GM19452 (cell line): Measurements from ENCODE around the gene CLDN18.

Source experiments
- ATAC-seq: cut with Tn5 transposase; IDR thresholded peaks from one replicate; pipeline ENCODE4 v1.9.1; 2021; ENCODE audit not compliant: unreplicated experiment

The CLDN18 gene

DNA sequence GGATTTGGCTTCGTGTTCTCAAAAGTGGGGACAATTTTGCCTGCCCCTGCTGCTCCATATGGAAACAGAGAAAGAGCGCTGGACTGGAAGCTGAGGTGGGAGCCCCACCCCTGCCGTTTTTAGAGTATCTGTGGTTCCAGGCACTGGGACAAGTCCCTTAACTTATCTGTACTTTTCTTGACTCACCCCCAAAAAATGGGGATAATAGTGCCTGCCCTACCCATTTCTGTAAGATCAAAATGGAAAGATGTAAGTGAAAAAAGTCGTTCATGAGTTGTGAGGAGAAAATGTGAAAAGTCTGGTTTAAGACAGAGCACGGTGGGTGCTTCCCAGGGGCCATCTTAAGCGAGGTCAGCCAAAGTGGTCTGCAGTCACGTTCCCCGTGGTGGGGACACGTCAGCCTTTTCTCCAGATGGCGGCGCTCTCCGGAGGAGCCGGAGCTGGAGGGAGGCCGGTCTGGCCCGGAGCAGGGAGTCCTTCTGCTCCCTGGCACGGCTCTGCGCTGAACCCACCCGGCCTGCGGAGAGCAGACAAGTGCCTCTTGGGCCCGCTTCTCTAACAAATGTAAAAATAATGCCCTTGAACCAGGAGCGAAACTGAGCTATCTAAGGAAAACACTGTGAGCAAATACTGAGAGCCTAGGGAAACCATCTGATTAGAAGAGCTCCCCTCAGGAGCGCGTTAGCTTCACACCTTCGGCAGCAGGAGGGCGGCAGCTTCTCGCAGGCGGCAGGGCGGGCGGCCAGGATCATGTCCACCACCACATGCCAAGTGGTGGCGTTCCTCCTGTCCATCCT lies at the start of gene CLDN18:
CLDN18 (plus strand) TSS at position 690 of the 797 bp plus-strand sequence; CDS start at position 751, 61 bp downstream.
- ATAC-seq, result no peak

DNA sequence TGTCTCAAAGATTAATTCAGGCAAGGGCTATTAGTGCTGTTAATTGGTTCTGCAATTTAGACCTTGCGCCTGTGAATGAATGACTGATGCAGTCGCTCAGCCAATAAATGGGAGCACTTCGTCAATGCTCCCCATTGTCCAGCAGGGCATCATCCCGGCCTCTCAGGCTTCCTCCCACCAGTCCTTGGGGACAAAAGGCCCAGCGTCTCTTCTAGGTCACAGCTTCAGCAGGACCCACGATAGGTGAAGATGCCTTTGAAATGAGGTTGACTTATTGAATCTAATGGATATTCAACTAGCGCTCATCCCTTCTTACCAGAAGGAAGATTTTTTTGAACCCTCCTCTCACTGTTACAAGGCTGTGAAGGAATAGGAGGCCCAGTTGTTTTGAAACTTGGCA lies 47.7 kb upstream of the CLDN18 start:
- ATAC-seq, result no peak

DNA sequence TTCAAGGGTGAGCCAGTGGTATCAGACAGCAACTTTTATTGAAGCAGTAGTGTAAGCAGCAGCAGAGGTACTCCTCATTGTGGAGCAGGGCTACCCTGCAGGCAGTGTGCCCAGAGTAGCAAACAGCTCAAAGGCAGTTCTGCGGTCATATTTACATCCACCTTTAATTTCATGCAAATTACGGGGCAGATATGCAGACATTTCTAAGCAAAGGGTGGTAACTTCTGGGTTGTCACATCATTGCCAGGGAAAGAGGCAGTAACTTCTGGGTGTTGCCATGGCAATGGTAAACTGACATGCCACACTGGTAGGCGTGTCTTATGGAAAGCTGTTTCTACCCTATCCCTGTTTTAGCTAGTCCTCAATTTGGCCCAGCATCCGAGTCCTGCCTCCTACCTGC lies 46.5 kb upstream of the CLDN18 start:
- ATAC-seq, result no peak

DNA sequence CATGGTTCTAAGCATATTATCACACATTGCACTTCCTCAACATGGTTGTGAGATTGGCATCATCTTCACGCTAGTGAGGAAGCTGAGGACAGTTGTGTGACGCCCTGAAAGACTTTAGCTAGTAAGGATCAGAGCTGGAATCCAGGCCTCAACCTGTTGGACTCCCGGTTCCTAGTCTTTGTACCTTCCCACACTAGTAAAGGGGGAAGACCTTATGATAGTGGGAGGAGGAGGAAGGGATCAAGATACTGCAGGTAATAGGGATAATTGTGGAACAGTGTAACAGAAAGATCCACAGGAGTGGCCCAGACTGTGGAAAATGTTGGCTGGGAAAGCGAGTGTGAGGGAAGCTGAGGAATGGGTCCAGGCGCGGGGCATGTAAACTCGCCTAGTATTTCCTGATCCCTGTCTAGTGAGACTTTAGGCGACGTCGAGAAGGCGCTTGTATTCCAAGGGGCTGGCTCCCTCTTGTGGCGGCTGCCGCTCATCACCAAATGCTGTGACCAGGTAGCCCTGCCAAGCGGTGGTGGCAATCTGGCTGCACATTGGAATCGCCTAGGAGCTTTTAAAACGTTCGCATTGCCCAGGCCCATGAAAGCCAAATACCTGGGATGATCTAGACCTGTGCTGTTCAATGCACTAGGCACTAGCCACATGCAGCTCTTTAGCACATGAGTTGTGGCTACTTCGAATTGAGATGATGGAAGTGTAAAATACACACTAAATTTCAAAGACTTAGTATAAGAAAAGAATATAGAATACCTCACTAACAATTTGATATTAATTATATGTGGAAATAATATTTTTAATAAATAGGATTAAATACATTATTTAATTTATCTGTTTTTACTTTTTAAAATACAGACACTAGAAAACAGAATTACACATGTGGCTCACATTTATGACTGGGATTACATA lies 38.8 kb upstream of the CLDN18 start:
- ATAC-seq, result peak; percentile 93

GRCh38 chr3:137972396-137972795 lies 37.6 kb upstream of the CLDN18 start:
- no peak for ATAC-seq

GRCh38 chr3:137978328-137978727 lies 31.6 kb upstream of the CLDN18 start:
- no peak for ATAC-seq

DNA sequence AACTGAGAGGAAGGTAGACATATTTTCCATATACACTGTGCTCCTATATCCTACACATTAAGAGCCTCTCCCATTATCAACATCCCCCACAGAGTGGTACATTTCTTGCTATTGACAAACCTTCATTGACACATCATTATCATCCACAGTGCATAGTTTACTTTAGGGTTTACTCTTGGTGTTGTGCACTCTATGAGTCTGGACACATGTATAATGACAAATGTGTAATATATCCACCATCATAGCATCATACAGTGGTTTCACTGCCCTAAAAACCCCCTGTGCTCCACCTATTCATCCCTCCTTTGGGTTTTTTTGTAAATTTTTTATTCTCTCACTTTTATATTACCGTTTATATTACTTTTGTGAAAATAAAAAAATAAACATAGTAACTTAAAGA lies 22.2 kb upstream of the CLDN18 start:
- ATAC-seq, result peak; percentile 25

DNA sequence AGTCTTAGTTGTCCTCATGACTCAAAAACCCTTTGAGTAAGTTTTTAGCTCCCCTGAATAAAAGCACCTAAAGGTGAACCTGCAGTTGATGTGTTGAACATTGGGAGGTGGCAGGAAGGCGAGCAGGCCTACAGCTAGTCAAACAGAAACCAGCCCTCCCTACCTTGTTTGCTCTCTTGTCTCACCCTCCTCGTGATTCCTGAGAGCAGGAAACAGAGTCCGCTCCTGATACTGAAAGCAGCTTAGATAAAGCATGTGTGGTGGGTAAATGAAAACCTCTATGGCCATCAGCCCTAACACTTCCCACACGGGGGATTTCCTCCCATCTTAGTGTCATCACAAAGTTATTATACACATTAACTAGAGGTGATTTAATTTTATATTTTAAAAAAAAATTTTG lies 21.8 kb upstream of the CLDN18 start:
- ATAC-seq, result peak; percentile 79

DNA sequence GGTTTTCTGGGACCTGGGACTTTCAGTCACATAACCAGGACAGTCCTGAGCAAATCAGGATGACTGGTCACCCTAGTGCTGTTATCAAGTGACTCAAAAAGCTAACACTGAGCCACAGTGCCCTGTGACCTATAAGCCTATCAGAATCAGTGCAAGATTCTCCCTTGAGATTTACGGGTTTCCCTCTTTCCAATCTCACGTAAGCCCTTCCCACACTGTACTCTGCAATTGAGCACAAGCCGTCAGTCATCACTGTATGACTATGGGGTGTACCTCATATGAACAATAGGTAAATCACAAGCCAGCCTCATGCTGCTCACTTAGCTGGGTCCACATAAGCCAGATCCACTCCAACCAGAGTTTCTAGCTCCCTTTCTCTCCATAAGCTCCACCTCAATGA lies 21.0 kb upstream of the CLDN18 start:
- peak; percentile 68 for ATAC-seq

GRCh38 chr3:137990427-137990826 lies 19.5 kb upstream of the CLDN18 start:
- no peak for ATAC-seq

GRCh38 chr3:137992592-137992991 lies 17.4 kb upstream of the CLDN18 start:
- ATAC-seq, result no peak

DNA sequence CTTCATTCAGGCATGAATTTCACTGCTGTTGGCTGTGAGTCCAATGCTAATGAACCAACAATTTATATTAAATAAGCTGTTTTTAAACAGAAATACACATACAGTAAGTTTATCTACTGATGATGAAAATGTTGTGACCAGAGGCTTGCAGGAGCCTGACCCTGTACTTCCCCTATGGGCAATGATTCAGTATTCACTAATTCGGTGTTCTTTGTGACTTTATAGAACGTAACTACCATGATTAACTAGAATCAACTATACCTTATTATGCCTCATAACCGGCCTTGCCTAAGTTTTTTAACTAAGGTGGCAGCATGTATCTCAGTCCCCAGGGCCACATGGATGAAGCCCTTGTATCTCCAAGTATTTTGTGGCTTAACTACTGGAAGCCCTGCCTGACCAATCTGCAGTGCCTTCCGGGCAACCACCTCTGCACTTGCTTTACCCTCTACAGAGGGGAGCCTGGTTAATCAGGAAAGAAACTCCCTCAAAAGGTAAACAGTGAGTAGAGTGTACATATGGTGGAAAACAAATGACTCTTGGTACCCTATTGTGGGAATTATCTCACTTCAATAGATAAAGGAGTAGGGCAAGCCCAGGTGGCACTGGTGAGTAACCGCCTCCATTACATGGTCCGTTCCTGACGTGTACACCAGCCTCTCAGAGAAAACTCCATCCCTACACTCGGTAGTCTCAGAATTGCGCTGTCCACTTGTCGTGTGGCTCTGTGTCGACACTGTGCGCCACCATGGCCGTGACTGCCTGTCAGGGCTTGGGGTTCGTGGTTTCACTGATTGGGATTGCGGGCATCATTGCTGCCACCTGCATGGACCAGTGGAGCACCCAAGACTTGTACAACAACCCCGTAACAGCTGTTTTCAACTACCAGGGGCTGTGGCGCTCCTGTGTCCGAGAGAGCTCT lies 11.6 kb upstream of the CLDN18 start:
- ATAC-seq, result no peak

DNA sequence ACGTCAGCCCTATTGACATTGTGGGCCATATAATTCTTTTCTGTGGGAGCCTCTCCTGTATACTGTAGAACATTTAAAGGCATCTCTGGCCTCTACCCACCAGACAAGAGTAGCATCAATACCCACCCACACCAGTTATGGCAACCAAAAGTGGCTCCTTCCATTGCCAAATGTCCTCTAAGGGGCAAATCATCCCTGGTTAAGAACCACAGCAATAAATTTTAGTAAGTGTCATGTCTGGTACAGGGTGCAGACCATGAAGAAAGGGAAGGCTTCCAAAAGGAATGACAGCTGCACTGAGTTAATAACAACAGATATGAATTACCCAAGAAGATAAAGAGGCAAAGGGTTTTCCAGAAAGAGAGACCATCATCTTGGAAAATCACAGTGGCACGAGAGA lies 6.9 kb upstream of the CLDN18 start:
- no peak for ATAC-seq

GRCh38 chr3:138005627-138006026 lies 4.3 kb upstream of the CLDN18 start:
- ATAC-seq, result no peak

DNA sequence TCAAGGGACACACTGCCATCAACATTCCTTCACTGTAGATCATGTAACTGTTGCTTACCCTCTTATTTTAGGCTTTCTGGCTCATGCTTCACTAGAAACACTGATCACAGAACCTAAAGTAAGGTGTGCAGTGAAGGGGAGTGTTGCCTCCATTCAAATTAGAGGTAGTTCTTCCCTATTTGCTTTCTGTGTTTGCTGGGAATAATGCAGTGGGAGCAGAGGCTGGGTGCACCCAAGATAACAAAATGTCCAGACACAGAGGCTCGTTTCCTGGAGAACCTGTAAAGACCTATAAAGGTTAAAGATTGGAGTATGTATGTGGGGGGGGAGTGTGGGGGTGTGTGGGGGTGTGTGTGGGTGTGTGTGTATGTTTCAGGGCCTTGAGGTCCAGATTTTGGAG lies 2.1 kb upstream of the CLDN18 start:
- ATAC-seq, result no peak

- no peak for ATAC-seq
Measured at GRCh38 chr3:138010273-138010590, 267 bp downstream of the CLDN18 start.

- no peak for ATAC-seq
Measured at GRCh38 chr3:138011722-138012121, 1.8 kb downstream of the CLDN18 start.

GRCh38 chr3:138012526-138012925 lies 2.6 kb downstream of the CLDN18 start:
- ATAC-seq, result no peak

DNA sequence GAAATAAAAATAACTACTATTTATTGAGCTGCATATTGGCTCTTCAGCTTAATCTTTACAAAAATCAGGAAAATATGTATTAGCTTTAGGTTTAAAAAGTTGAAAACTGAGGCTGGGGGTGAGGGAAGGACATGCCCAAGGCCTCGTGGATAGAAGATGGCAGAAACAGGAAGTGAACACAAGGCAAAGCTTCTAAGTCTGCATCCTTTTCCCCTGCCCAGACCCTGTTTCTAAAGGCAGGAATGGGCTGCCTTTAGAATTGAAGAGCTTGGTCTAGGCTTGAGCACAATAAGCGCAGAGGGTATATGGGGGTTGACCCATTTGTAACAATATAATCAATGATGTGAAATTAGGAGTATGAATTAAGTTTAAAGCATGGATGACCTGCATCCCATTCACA lies 6.1 kb downstream of the CLDN18 start:
- ATAC-seq, result no peak

DNA sequence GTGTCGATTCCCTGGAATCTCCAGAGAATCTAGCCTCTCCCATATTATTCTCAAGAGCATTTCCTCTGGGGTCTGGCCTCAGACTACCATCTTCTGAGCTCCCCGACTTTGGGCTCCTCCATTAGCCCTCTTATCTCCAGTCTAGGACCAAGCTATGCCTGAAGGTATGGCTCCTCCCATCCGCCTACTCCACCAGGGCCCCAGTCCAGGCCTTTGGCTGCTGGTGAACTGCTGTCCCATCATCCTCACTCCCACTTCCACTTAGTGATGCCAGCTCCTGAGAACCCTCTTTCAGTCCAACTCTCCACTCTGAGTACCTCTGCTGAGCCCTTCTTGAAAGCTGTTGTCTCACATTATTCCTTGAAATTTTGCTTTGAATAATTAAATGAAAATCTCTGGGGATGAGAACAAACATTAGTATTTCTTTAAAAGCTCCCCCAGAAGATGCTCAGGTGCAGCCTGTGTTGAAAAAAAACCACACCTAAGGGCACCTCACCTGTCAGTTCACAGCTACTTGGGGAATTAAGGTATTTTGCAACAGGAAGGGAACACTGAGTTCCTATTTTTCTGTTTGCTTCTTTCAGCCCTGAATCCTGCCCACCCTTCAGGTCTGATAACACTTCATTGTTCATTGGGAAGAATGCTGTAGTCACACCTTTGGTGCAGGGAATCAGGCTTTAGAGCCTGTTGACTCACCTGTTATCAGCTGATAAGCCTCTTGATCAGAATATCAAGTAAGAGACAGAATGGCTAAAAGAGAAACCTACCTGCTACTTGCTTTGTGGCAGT lies 9.5 kb downstream of the CLDN18 start:
- ATAC-seq, result no peak
